A673 (cell line): Measurements from ENCODE around the gene XYLT2. TPM values are rescaled to one million over a fixed set of nuclear protein-coding genes. Genes with fewer than 3 reads are reported as not detected.

ENCODE experiments used
- BruUV-seq: library from RNA; stranded (reverse); fragments of 400-500 nt; replicated peaks from 2 replicates; lab custom pipeline; 2021; lab: Mats Ljungman, UMichigan
- CTCF ChIA-PET: fragments of 300-600 bp; sonication (Branson Sonifier 250); formaldehyde crosslinking; loops from one replicate; lab custom pipeline; 2022; ENCODE audit warnings: antibody characterized with exemption; lab: Charles Lee
- POLR2A ChIA-PET: fragments of 300-600 bp; sonication (Branson Sonifier 250); formaldehyde crosslinking; loops from one replicate; lab custom pipeline; 2022; ENCODE audit warnings: antibody characterized with exemption; ENCODE audit not compliant: low non-redundant PET; lab: Charles Lee
- DNase-seq: peaks from one replicate; pipeline ENCODE4 v3.0.0-alpha.2; 2015; ENCODE audit warnings: low spot score
- H3K27ac ChIP-seq: fragments of 200-600 bp; sonication (generic); 2 replicates; pipeline ENCODE4 v1.5.1; 2016; ENCODE audit warnings: mixed run types, low read depth, mild to moderate bottlenecking, mixed read lengths, antibody characterized with exemption, low read length; ENCODE audit not compliant: poor library complexity, severe bottlenecking
- H3K27me3 ChIP-seq: fragments of 200-600 bp; sonication (generic); replicated peaks from 2 replicates; pipeline ENCODE4 v1.6.1; 2017; ENCODE audit warnings: mixed run types, low read depth, mild to moderate bottlenecking, mixed read lengths, antibody characterized with exemption, low read length; ENCODE audit not compliant: insufficient read depth, poor library complexity
- H3K36me3 ChIP-seq: fragments of 200-600 bp; sonication (generic); 2 replicates; pipeline ENCODE4 v1.6.1; 2016; ENCODE audit warnings: mixed run types, mild to moderate bottlenecking, mixed read lengths, antibody characterized with exemption, low read length; ENCODE audit not compliant: insufficient read depth, poor library complexity, severe bottlenecking
- H3K4me1 ChIP-seq: fragments of 200-600 bp; sonication (generic); 2 replicates; pipeline ENCODE4 v1.6.1; 2017; ENCODE audit warnings: mixed run types, mild to moderate bottlenecking, mixed read lengths, antibody characterized with exemption, low read length; ENCODE audit not compliant: insufficient read depth, poor library complexity, severe bottlenecking
- H3K4me3 ChIP-seq: fragments of 200-600 bp; sonication (generic); 2 replicates; pipeline ENCODE4 v1.5.1; 2016; ENCODE audit warnings: low read depth, mixed run types, mild to moderate bottlenecking, mixed read lengths, low read length; ENCODE audit not compliant: poor library complexity, severe bottlenecking
- H3K9me3 ChIP-seq: fragments of 200-600 bp; sonication (generic); 2 replicates; pipeline ENCODE4 v1.6.1; 2016; ENCODE audit warnings: mixed run types, low read depth, mild to moderate bottlenecking, mixed read lengths, antibody characterized with exemption, low read length; ENCODE audit not compliant: poor library complexity, severe bottlenecking
- EZH2 ChIP-seq: fragments of 200-600 bp; sonication (generic); IDR thresholded peaks from 2 replicates; pipeline ENCODE4 v1.6.1; 2017; ENCODE audit warnings: borderline replicate concordance, low read depth, mild to moderate bottlenecking, mixed read lengths, antibody characterized with exemption, low read length; ENCODE audit not compliant: poor library complexity, severe bottlenecking
- intact Hi-C: fragments of 100-400 bp; cut with micrococcal nuclease; formaldehyde crosslinking; loops from one replicate; pipeline ENCODE4 v1.10.0; 2022; ENCODE audit not compliant: unreplicated experiment
- total RNA-seq: library from RNA; stranded (reverse); gene quantifications from 2 replicates; pipeline ENCODE4 v1.2.3, GENCODE V29; 2021
- TF ChIP-seq, protein P1 (sequence below): fragments of 300-800, 200-600 bp; sonication (generic); conservative IDR thresholded peaks from 2 replicates; pipeline ENCODE4 v1.5.1; 2017; ENCODE audit warnings: low read depth, mild to moderate bottlenecking, antibody characterized with exemption, low read length, moderate library complexity, mixed read lengths

The XYLT2 gene
- total RNA-seq, 1 experiment from 2014 or later = 15.8 TPM

DNA sequence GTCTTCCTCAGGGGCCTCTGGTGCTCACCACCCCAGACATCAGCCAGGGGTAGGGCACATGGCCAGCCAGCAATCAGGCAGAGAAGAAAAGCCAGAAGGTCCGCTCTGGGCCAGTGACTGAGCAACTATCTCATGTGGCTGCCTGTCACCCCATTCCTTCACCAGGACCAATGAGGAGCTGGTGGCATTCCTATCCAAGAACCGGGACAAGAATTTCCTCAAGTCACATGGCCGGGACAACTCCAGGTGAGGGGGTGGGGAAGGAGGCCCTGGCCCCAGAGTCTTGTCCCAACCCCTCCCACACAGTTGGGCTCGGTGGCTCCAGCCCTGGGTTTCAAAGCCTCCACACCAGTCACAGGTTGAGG is 9.4 kb downstream of the XYLT2 start:
- TF ChIP-seq, protein P1, sequence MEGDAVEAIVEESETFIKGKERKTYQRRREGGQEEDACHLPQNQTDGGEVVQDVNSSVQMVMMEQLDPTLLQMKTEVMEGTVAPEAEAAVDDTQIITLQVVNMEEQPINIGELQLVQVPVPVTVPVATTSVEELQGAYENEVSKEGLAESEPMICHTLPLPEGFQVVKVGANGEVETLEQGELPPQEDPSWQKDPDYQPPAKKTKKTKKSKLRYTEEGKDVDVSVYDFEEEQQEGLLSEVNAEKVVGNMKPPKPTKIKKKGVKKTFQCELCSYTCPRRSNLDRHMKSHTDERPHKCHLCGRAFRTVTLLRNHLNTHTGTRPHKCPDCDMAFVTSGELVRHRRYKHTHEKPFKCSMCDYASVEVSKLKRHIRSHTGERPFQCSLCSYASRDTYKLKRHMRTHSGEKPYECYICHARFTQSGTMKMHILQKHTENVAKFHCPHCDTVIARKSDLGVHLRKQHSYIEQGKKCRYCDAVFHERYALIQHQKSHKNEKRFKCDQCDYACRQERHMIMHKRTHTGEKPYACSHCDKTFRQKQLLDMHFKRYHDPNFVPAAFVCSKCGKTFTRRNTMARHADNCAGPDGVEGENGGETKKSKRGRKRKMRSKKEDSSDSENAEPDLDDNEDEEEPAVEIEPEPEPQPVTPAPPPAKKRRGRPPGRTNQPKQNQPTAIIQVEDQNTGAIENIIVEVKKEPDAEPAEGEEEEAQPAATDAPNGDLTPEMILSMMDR = no peak
- TF ChIP-seq EZH2 = no peak
- no peak for DNase-seq
- no peak overlapping the region for H3K27ac ChIP-seq
- peaks cover 36% of the 10 kb centered on the region for H3K36me3 ChIP-seq
- H3K9me3 ChIP-seq = no peaks in the 10 kb centered on the region
- no peak overlapping the region for H3K4me3 ChIP-seq
- H3K4me1 ChIP-seq = no peaks in the 10 kb centered on the region
- BruUV-seq = no TSS peak
- H3K27me3 ChIP-seq = no peaks in the 10 kb centered on the region
- ChIA-PET POLR2A (no interaction called here), CTCF (no interaction called here)
- intact Hi-C loops = no loop called here

DNA sequence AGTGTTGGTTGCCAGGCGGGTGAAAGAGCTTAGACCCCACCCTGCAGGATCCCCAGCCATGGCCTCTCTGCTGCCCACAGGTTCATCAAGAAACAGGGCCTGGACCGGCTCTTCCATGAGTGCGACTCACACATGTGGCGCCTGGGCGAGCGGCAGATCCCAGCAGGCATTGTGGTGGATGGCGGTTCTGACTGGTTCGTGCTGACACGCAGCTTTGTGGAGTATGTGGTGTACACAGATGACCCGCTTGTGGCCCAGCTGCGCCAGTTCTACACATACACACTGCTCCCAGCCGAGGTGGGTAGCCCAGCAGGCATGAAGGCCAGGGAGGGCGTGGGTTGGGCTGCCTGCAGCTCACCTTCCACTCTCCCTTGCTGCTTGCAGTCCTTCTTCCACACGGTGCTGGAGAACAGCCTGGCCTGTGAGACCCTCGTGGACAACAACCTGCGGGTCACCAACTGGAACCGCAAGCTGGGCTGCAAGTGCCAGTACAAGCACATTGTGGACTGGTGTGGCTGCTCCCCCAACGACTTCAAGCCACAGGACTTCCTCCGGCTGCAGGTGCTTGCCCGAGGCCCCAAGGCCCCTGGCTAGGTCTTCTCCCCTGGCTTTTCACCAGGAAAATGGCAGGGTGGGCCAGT is 9.9 kb downstream of the XYLT2 start:
- ChIA-PET CTCF (no interaction called here), POLR2A (no interaction called here)
- no peak for TF ChIP-seq EZH2
- TF ChIP-seq, protein P1 = no peak
- no TSS peak for BruUV-seq
- intact Hi-C loops = no loop called here
- Histone ChIP-seq H3K9me3 (no peaks in the 10 kb centered on the region), H3K36me3 (peaks cover 38% of the 10 kb centered on the region), H3K27me3 (no peaks in the 10 kb centered on the region), H3K4me1 (no peaks in the 10 kb centered on the region), H3K27ac (no peak overlapping the region), H3K4me3 (no peak overlapping the region)
- DNase-seq = no peak

DNA sequence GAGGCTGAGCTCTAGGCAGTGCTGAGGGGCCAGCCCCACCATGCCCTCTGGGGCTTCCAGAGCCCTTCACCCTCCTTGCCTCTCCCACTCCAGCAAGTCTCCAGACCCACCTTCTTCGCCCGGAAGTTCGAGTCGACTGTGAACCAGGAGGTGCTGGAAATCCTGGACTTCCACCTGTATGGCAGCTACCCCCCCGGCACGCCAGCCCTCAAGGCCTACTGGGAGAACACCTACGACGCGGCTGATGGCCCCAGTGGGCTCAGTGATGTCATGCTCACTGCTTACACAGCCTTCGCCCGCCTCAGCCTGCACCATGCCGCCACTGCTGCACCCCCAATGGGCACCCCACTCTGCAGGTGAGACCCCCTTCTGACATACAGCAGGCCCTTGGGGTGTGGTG is 10.5 kb downstream of the XYLT2 start:
- intact Hi-C loops = no loop called here
- CTCF ChIA-PET = no interaction called here
- TF ChIP-seq, protein P1 = no peak
- TF ChIP-seq EZH2 = no peak
- POLR2A ChIA-PET = no interaction called here
- no peaks in the 10 kb centered on the region for H3K4me1 ChIP-seq
- no peak for DNase-seq
- no peak overlapping the region for H3K27ac ChIP-seq
- no peaks in the 10 kb centered on the region for H3K27me3 ChIP-seq
- BruUV-seq = no TSS peak
- no peaks in the 10 kb centered on the region for H3K9me3 ChIP-seq
- peaks cover 39% of the 10 kb centered on the region for H3K36me3 ChIP-seq
- H3K4me3 ChIP-seq = no peak overlapping the region
